Neutrophil (primary cell): Measurements from ENCODE around the gene SLC26A11.
"Not testable (repeated sequence)": the region's sequence is repeated elsewhere in the genome, so short reads cannot be mapped to it uniquely, and the experiment has no call there.

Source experiments
- H3K27ac ChIP-seq: fragments of 200-600 bp; sonication (generic); 2 replicates; pipeline ENCODE4 v1.5.1; 2016; ENCODE audit warnings: mild to moderate bottlenecking, moderate library complexity
- H3K27me3 ChIP-seq: fragments of 200-600 bp; sonication (generic); 2 replicates; pipeline ENCODE4 v1.6.0; 2016; ENCODE audit warnings: mild to moderate bottlenecking
- H3K36me3 ChIP-seq: fragments of 200-600 bp; sonication (generic); 2 replicates; pipeline ENCODE4 v1.5.1; 2017
- H3K4me1 ChIP-seq, 2 experiments: fragments of 200-600 bp in 1 of 2; sonication (generic) in 1 of 2; 1 replicate in 1 of 2; 2 replicates in 1 of 2; pipeline versions ENCODE4 v1.5.1 to v1.6.1; 2013 to 2016; ENCODE audit warnings: low read depth in 1 of 2, low read length in 1 of 2, mild to moderate bottlenecking in 1 of 2, moderate library complexity in 1 of 2; ENCODE audit not compliant: control insufficient read depth in 1 of 2, insufficient read depth in 1 of 2
- H3K4me3 ChIP-seq, 2 experiments: fragments of 200-600 bp in 1 of 2; sonication (generic) in 1 of 2; 1 replicate in 1 of 2; 2 replicates in 1 of 2; pipeline ENCODE4 v1.5.1; 2013 to 2016; ENCODE audit warnings: low read depth in 1 of 2, low read length in 1 of 2, mild to moderate bottlenecking in 1 of 2, moderate library complexity in 1 of 2
- H3K9me3 ChIP-seq: fragments of 200-600 bp; sonication (generic); 2 replicates; pipeline ENCODE4 v1.5.1; 2016
- CTCF ChIP-seq: fragments of 200-600 bp; sonication (generic); IDR thresholded peaks from 2 replicates; pipeline ENCODE4 v1.5.1; 2016; ENCODE audit warnings: antibody characterized with exemption

SLC26A11 gene

DNA sequence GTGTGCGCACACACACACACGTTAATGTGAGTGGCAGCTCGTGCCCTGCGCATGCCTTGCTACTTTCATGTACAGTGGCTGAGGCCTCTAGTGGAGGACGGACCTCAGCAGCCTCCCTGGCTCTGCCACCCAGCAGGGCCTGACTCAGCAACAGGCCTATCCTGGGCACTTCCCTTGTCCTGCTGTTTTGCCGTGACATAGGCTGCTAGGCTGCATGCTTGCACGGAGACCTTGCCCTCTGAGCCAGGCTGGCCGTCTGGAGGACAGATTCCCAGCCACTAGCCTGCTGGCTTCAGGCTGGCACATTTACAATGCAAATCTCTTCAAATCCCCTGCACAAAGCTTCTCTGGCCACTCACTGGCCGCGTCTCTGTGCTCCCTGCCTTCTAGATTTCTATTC lies 49.9 kb downstream of the SLC26A11 start:
- Histone ChIP-seq H3K9me3 (no peaks in the 10 kb centered on the region), H3K4me3 (no peak overlapping the region), H3K27me3 (no peaks in the 10 kb centered on the region), H3K27ac (no peak overlapping the region), H3K36me3 (peaks cover 69% of the 10 kb centered on the region), H3K4me1 (peaks cover 0 to 5% of the 10 kb centered on the region in 2 experiments)
- no peak for TF ChIP-seq CTCF

DNA sequence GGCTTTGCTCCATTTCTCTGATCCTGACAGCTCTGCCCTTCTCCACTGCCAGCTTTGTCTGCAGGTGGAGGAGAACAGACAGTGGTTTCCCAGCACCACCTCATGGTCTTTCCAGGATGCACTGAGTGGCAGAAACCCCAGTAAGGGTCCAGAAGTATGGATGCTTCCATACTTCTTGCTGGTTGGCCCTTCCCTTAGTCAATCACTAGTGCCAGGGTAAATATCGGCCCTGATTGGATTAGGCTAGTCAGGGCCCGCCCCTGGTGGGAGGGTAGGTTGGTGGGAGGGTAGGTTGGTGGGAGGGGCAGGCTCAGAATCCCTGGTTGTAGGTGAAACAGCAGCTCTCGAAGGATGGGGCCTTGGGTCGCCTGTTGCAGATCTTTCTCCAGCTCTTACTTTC lies 50.6 kb downstream of the SLC26A11 start:
- no peak overlapping the region for H3K4me3 ChIP-seq
- no peaks in the 10 kb centered on the region for H3K4me1 ChIP-seq
- H3K9me3 ChIP-seq, result no peaks in the 10 kb centered on the region
- TF ChIP-seq CTCF, result no peak
- H3K27ac ChIP-seq, result no peak overlapping the region
- H3K36me3 ChIP-seq, result peaks cover 65% of the 10 kb centered on the region
- H3K27me3 ChIP-seq, result no peaks in the 10 kb centered on the region

DNA sequence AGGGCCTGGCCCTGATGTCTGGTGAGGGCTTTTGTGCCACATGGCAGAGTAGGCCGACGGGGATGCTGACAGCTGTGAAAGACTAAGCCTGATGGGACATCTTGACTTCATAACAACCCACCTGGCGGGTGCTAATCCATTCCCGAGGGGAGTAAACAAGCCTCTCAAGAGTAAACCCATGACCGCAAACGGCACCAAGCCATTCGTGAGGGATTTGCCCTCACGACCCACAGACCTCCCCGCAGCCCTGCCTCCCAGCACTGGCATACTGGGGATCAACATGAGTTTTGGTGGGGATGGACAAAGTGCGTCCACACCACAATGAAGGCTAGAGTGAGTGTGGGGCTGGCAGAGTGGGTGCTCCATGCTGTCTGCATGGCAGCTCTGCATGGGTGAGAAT lies 52.1 kb downstream of the SLC26A11 start:
- peaks cover 58% of the 10 kb centered on the region for H3K36me3 ChIP-seq
- no peaks in the 10 kb centered on the region for H3K27me3 ChIP-seq
- no peak overlapping the region for H3K4me3 ChIP-seq
- TF ChIP-seq CTCF, result no peak
- no peak overlapping the region for H3K27ac ChIP-seq
- H3K9me3 ChIP-seq, result no peaks in the 10 kb centered on the region
- H3K4me1 ChIP-seq, result peaks cover 0 to 3% of the 10 kb centered on the region in 2 experiments

DNA sequence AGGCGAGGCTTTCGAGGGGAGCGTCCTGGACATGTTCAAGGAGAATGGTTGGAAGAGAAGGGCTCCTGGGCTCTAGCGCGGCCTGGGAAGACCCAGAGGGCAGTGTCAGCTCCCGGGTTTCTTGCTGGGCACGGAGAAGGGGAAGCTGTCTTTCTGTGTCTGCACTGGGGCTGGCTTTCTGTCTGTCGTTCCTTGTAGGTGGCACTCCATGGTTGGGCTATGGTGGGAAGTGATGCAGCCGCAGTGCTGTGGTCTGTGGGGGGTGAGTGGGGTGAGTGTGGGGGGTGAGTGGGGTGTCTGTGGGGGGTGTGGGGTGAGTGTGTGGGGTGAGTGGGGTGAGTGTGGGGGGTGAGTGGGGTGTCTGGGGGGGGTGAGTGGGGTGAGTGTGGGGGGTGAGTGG lies 54.1 kb downstream of the SLC26A11 start:
- Histone ChIP-seq H3K9me3 (no peaks in the 10 kb centered on the region), H3K27ac (no peak overlapping the region), H3K36me3 (peaks cover 65% of the 10 kb centered on the region), H3K4me1 (peaks cover 0 to 3% of the 10 kb centered on the region in 2 experiments), H3K4me3 (no peak overlapping the region), H3K27me3 (no peaks in the 10 kb centered on the region)
- no peak for TF ChIP-seq CTCF

- Histone ChIP-seq H3K4me1 (peaks cover 0 to 3% of the 10 kb centered on the region in 2 experiments), H3K27me3 (no peaks in the 10 kb centered on the region), H3K36me3 (peaks cover 65% of the 10 kb centered on the region), H3K27ac (no peak overlapping the region), H3K9me3 (no peaks in the 10 kb centered on the region), H3K4me3 (no peak overlapping the region)
- no peak for TF ChIP-seq CTCF
Observed at GRCh38 chr17:80274871-80275449, 54.7 kb downstream of the SLC26A11 start.

DNA sequence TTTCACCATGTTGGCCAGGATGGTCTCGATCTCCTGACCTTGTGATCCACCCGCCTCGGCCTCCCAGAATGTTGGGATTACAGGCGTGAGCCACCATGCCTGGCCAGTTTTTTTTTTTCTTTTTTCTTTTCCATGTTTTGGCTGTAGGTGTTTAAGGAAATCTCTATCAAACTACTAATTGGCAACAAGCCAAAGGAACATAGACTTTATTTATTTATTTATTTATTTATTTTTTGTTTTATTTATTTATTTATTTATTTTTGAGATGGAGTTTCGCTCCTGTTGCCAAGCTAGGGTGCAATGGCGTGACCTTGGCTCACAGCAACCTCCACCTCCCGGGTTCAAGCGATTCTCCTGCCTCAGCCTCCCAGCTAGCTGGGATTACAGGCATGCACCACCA lies 55.6 kb downstream of the SLC26A11 start:
- H3K36me3 ChIP-seq, result peaks cover 67% of the 10 kb centered on the region
- not testable (repeated sequence) for H3K4me1 ChIP-seq, H3K4me3 ChIP-seq, H3K9me3 ChIP-seq, H3K27ac ChIP-seq, H3K27me3 ChIP-seq
